Activated CD8-positive, alpha-beta memory T cell treated with anti-CD3 and anti-CD28 coated beads, Interleukin-2, amount 50 U/mL, for 1 hour (primary cell): ENCODE measurements around the gene GLP2R.

Experiments
- DNase-seq: peaks from one replicate; pipeline ENCODE4 v3.0.0-alpha.2; 2020; ENCODE audit errors: extremely low read depth

Gene GLP2R

GRCh38 chr17:9854255-9854654, 28.5 kb downstream of the GLP2R start:
- DNase-seq: no peak

GRCh38 chr17:9855036-9855435, 29.3 kb downstream of the GLP2R start:
- DNase-seq: no peak

GRCh38 chr17:9859781-9860180, 34.1 kb downstream of the GLP2R start:
- no peak for DNase-seq

- no peak for DNase-seq
These were observed 35.1 kb downstream of the GLP2R start for GRCh38 chr17:9860851-9861250.

GRCh38 chr17:9862220-9862619, 36.5 kb downstream of the GLP2R start:
- no peak for DNase-seq

- no peak for DNase-seq
These were observed 37.2 kb downstream of the GLP2R start for GRCh38 chr17:9862949-9863348.

GRCh38 chr17:9865586-9865985, 39.9 kb downstream of the GLP2R start:
- DNase-seq: no peak

GRCh38 chr17:9868552-9868951, 42.8 kb downstream of the GLP2R start:
- no peak for DNase-seq

GRCh38 chr17:9872852-9873251, 47.1 kb downstream of the GLP2R start:
- DNase-seq: no peak

- no peak for DNase-seq
These were observed 49.0 kb downstream of the GLP2R start for GRCh38 chr17:9874722-9875121.

GRCh38 chr17:9875441-9875840, 49.7 kb downstream of the GLP2R start:
- no peak for DNase-seq

- no peak for DNase-seq
These were observed 52.6 kb downstream of the GLP2R start for GRCh38 chr17:9878356-9878755.

- no peak for DNase-seq
These were observed 53.2 kb downstream of the GLP2R start for GRCh38 chr17:9878786-9879525.

- no peak for DNase-seq
These were observed 54.9 kb downstream of the GLP2R start for GRCh38 chr17:9880582-9880999.

GRCh38 chr17:9883451-9883850, 57.7 kb downstream of the GLP2R start:
- no peak for DNase-seq

- no peak for DNase-seq
These were observed 60.6 kb downstream of the GLP2R start for GRCh38 chr17:9886141-9886930.

GRCh38 chr17:9887508-9887907, 61.8 kb downstream of the GLP2R start:
- no peak for DNase-seq

GRCh38 chr17:9890124-9890523, 64.4 kb downstream of the GLP2R start:
- DNase-seq: no peak

GRCh38 chr17:9893411-9894012, 67.8 kb downstream of the GLP2R start:
- DNase-seq: no peak

GRCh38 chr17:9894231-9894630, 68.5 kb downstream of the GLP2R start:
- no peak for DNase-seq

- DNase-seq: no peak
These were observed 70.2 kb downstream of the GLP2R start for GRCh38 chr17:9895923-9896322.

- DNase-seq: no peak
These were observed 71.7 kb downstream of the GLP2R start for GRCh38 chr17:9897372-9897968.
